ENCODE data around the gene LEAP2. TPM values are rescaled to one million over a fixed set of nuclear protein-coding genes. Genes with fewer than 3 reads are reported as not detected.

LEAP2 gene
- total and polyA plus RNA-seq, 2 of the 4 experiments (the other 2 are of a cell fraction), result under 0.01 to 0.36 TPM

Small RNA genes within 50 kb of the gene (microRNA-seq; reads per million reads assigned to microRNA genes)
- gene RNA5SP192 (ENCODE audit: insufficient read depth, insufficient read length), result not detected

Small RNA genes within 50 kb of the gene (small RNA-seq; reads per million reads assigned to genes)
- gene RNA5SP192, result 0 reads per million in 5 experiments

Other genes starting within 250 kb of the LEAP2 start
- gene IL13, start 215.5 kb upstream of the LEAP2 start, total RNA-seq (2012; rRNA removed), result not detected in 2 replicates
- gene IL13, start 215.5 kb upstream of the LEAP2 start, polyA plus RNA-seq (2012; rRNA removed), result not detected in 2 replicates
- gene IL4, start 199.7 kb upstream of the LEAP2 start, total RNA-seq (2012; rRNA removed), result not detected in 2 replicates
- gene IL4, start 199.7 kb upstream of the LEAP2 start, polyA plus RNA-seq (2012; rRNA removed), result not detected in 2 replicates
- gene KIF3A, start 136.1 kb upstream of the LEAP2 start, total RNA-seq (2012; rRNA removed), result 4.3 and 9.4 TPM in 2 replicates
- 3.4 and 4.5 TPM in 2 replicates for gene KIF3A, start 136.1 kb upstream of the LEAP2 start, polyA plus RNA-seq (2012; rRNA removed)
- gene CCNI2, start 126.2 kb upstream of the LEAP2 start, total RNA-seq (2012; rRNA removed), result not detected in 2 replicates
- gene CCNI2, start 126.2 kb upstream of the LEAP2 start, polyA plus RNA-seq (2012; rRNA removed), result not detected in 2 replicates
- 60.5 and 67.2 TPM in 2 replicates for gene SEPTIN8, start 96.4 kb upstream of the LEAP2 start, total RNA-seq (2012; rRNA removed)
- 54.7 and 56.2 TPM in 2 replicates for gene SEPTIN8, start 96.4 kb upstream of the LEAP2 start, polyA plus RNA-seq (2012; rRNA removed)
- under 0.01 TPM in 1 of 2 replicates, not detected in the other for gene SOWAHA, start 60.4 kb upstream of the LEAP2 start, total RNA-seq (2012; rRNA removed)
- 0.03 TPM in 1 of 2 replicates, not detected in the other for gene SOWAHA, start 60.4 kb upstream of the LEAP2 start, polyA plus RNA-seq (2012; rRNA removed)
- 1.4 and 2.5 TPM in 2 replicates for gene SHROOM1, start 43.0 kb upstream of the LEAP2 start, total RNA-seq (2012; rRNA removed)
- gene SHROOM1, start 43.0 kb upstream of the LEAP2 start, polyA plus RNA-seq (2012; rRNA removed), result 6.3 and 8.8 TPM in 2 replicates
- 0.18 and 0.28 TPM in 2 replicates for gene GDF9, start 7.2 kb upstream of the LEAP2 start, total RNA-seq (2012; rRNA removed)
- gene GDF9, start 7.2 kb upstream of the LEAP2 start, polyA plus RNA-seq (2012; rRNA removed), result 0.16 and 0.21 TPM in 2 replicates
- 69.7 and 73.7 TPM in 2 replicates for gene UQCRQ, start 7.0 kb upstream of the LEAP2 start, total RNA-seq (2012; rRNA removed)
- gene UQCRQ, start 7.0 kb upstream of the LEAP2 start, polyA plus RNA-seq (2012; rRNA removed), result 292 and 406 TPM in 2 replicates
- gene AFF4, start 90.0 kb downstream of the LEAP2 start, total RNA-seq (2012; rRNA removed), result 57.2 and 67.2 TPM in 2 replicates
- gene AFF4, start 90.0 kb downstream of the LEAP2 start, polyA plus RNA-seq (2012; rRNA removed), result 26.0 and 27.3 TPM in 2 replicates
- gene ZCCHC10, start 152.9 kb downstream of the LEAP2 start, total RNA-seq (2012; rRNA removed), result 4.1 and 7.2 TPM in 2 replicates
- gene ZCCHC10, start 152.9 kb downstream of the LEAP2 start, polyA plus RNA-seq (2012; rRNA removed), result 20.4 and 31.8 TPM in 2 replicates
- 120 and 192 TPM in 2 replicates for gene HSPA4, start 178.3 kb downstream of the LEAP2 start, total RNA-seq (2012; rRNA removed)
- gene HSPA4, start 178.3 kb downstream of the LEAP2 start, polyA plus RNA-seq (2012; rRNA removed), result 27.6 and 34.9 TPM in 2 replicates